Lung microvascular endothelial cell (primary cell): ENCODE data around the gene CTDP1. TPM values are rescaled to one million over a fixed set of nuclear protein-coding genes. Genes with fewer than 3 reads are reported as not detected.
A peak's percentile ranks its signal among the peaks of the same experiment; 100 is the strongest.

Experiments
- DNase-seq, 2 donors: peaks; one replicate each; pipeline versions ENCODE4 v3.0.0 to v3.0.0-alpha.2; 2010; ENCODE audit warnings: low read depth in 2 of 2
- total RNA-seq: library from RNA; depleted of rRNA; stranded (reverse); fragments of >200 nt; gene quantifications from 2 replicates; pipeline ENCODE4 v1.2.1, GENCODE V29; 2014

The CTDP1 gene
- total RNA-seq, 1 donor from 2014 or later, result 25.0 TPM

GRCh38 chr18:79780547-79780946 is 100.9 kb downstream of the CTDP1 start:
- DNase-seq, result no peak

- DNase-seq, result no peak
Observed at GRCh38 chr18:79781331-79781941, 101.8 kb downstream of the CTDP1 start.

DNA sequence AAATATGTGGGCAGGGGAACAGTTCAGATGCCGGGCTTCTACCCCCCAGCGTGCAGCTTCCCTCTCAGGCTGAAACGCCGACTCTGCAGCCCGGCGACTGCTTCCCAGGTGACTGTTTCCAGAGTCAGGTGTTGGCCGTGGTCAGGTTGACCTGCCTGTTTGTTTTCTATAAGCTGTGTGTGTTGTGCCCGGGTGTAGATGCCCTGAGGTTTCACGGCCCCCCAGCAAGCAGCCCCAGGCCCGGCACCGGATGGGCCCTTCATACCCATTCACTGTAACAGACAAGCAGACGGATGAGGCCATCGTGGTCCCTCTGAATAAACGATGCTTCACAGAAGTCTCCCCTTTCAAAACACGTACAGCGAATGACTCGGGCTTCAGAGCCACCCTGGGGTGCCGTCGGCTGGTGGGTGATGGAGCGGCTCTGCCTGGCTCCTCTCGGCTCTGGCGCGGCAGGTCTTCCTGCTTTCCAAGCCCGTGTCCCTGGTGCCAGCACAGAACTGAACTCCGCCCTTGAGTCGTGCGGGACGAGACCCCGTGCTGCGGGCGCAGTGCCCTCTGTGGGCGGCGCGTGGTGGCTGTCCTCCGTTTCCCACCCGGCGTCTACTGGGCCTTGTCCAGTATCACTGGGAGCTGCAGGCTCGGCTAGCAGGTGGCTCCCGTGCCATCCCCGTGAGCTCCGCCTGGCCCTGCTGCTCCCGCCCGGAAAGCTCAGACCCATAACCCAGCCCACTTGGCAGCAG is 103.1 kb downstream of the CTDP1 start:
- DNase-seq, result no peak

DNA sequence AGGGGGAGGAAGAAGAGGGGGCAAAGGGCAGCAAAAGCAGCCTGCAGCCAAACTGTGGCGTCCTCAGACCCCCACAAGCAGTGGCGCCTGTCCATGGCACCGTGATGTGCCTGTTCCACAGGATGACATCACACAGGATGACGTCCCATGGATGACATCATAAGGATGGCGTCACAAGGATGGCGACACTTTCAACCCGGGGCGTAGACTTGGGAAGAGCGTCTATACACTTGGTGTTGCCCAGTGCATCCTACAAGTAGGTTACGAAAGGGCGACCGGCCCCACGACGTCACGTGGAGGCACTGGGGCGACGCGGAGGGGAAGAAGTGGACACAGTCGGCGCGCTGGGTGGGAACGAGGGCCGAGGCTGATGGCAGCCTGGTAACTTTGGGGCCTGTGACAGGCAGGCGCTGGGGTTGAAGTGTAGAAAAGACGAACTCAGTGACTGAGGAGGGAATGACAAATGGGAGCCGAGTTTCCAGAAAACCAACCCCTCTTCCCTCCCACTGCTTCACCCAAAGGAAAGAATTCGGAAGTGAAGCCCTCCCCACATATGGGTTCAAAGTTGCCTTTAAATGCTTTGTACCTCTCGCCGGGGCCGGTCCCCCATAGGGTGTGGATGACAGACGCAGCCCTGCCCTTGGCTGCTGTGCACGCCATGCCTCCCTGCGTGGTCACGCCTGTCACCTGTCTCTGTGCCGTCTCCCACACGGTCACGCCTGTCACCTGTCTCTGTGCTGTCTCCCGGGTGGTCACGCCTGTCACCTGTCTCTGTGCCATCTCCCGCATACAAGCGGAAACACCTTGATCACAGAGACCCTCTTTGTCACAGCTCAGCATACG is 104.7 kb downstream of the CTDP1 start:
- no peak for DNase-seq

DNA sequence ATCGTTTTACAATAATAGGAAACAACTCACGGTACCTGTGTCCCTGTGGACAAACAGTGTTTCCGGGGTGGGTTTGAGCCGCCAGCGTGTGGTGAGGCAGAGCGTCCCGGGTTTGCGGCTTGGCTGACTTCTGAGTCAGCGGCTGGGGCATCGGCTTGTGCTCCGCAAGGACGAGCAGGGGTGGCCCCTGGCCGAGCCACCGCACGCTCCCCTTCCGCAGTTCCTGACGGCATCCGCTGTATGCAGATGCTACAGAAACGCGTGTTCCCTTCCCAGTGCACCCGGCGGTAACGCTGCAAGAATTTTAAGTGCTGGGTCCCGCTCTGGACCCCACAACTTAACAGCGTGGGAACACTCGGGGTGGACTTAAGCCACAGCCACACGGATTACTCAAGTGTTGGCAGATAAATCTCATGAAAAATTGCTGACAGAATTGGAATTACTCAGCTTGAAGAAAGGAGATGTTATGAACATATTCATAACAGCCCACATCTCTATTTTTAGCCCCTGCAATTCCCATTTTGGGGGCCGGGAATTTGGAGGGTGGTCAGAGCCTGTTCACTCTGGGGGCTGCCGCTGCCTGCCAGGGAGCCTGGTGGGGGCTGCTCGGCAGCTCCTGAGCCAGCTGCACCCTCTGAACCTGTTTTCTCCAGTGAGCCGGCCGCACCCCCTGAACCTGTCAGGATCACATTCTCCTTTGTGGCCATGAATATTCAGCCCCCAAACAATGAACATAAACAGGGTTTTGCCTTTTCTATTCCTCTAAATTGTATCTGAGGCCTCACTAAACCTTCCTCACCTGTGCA is 105.6 kb downstream of the CTDP1 start:
- DNase-seq, result no peak

- no peak for DNase-seq
Observed at GRCh38 chr18:79785831-79786230, 106.2 kb downstream of the CTDP1 start.

GRCh38 chr18:79786304-79786703 is 106.7 kb downstream of the CTDP1 start:
- no peak for DNase-seq

- no peak for DNase-seq
Observed at GRCh38 chr18:79786786-79787526, 107.4 kb downstream of the CTDP1 start.

DNA sequence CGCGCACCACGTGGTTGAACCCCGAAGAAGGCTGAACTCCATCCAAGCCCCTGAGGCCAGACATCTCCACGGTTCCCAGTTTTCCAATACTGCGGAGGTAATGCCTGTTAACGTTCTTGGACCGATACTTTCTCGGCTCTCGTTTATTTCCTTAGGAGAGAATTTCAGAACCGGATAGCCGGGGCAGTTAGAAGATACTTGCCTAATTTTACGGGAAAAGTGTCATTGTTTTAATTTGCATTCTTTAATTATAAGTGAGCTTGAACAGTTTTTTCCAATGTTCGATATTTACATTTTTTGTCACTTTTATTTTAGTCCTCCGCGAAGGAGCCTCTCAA is 107.9 kb downstream of the CTDP1 start:
- no peak for DNase-seq

DNA sequence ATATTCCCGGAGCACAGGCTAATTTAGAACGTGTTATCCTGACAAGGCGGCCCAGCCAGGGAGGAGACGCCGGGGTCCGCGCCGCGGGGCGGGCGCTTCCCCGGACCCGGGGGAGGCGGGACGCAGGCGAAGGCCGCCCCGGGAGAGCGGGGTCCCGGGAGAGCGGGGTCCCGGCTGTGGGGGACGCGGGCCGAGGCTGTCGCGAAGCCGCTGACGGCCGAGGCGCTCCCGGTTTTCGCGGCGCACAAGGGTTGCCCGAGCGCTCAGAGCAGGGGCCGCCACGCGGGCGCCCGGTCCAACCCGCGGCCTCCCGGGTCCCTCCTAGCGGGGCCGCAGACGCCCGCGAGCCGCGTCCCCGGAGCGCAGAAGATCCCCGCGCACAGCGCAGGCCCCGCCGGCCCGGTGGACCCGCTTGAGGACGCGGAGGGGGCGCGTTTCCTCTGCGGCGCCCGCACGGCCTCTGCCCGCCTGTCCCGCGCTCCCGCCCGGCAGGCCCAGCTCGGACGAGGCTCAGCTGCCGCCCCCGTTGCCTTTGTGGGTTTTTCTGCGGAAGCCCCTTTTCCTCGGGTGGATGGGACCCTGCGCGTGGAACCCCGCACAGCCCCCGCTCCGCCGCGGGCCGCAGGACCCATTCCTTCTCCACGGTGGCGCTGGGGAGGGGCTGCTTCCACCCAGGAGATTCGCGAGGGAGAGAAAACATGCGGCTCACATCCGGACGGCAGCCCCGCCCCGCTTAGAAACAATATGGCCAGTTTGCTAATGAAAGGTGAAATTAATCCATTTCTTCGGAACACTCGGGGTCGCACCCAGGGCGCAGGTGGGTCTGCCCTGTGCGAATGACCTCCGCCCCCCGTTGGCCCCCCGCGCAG is 108.5 kb downstream of the CTDP1 start:
- DNase-seq, result no peak

DNA sequence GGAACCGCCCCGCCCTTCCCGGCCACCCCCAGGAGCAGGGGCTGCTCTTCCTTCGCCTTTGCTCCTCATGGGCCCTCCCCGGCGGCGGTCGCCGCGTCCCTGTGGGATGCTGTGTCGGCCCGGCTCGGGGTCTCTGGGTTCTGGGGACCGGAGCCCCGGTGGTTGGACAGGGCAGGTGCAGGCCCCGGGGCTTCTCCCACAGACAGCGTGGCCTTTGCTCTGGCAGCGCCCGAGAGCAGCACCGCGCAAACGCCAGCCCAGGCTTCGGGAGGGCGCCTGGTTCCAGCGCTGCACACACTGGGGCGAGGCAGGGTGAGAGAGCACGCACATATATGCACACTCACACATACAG is 109.1 kb downstream of the CTDP1 start:
- no peak for DNase-seq

- no peak for DNase-seq
Observed at GRCh38 chr18:79789091-79789891, 109.7 kb downstream of the CTDP1 start.

GRCh38 chr18:79789901-79790890 is 110.6 kb downstream of the CTDP1 start:
- DNase-seq, result no peak

GRCh38 chr18:79790996-79791972 is 111.7 kb downstream of the CTDP1 start:
- peak; percentile 77 for DNase-seq

DNA sequence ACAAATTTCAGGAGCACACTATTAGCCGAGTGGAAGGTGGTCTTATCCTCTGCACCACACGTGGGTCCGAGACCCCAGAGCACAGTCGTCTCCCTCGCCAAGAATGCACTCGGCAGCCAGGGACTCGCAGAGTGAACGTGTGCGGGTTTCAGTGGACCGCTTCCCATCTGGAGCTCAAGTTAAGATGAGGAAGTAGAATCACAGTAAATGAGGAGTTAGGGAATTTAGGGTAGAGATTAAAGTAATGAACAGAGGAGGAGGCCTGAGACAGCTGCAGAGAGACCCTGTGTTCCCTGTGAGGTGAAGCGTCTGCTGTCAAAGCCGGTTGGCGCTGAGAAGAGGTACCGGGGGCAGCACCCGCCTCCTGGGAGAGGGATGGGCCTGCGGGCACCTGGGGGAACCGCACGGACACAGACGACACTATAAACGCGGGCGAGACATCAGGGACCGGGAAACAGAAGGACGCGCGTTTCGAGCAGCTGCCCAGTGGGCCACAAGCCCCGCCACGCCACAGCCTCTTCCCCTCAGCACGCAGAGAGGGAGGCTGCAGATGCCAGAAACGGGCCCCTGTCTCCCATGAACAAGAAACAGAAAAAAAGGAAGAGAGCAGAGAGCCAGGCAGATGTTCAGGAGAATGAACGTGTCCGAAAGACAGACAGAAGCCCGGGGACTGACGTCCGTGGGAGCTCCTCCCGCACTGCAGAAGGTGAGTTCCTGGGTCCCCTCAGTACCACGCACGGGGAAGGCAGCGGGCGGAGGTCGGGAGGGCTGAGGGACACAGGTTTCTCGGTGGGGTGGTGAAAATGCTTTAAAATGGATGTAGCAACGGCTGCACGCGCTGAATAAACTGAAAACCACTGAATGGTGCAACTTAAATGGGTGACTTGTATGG is 112.7 kb downstream of the CTDP1 start:
- DNase-seq, result no peak

DNA sequence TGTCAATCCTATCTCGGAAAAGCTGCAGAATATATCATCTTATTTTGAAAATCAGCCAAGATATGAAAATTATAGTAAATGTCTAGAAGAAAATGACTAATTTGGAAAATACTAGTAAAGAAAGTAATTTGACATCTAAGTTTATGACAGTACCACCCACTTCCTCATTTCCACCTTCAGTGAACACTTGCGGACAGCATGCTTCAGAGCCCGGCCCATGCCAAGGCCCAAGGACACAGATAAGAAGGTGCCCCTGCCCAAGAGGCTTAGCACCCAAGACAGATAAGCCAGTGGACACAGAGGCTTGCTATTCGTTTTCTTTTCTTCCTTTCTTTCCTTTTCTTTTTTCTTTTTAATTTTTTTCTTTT is 113.4 kb downstream of the CTDP1 start:
- no peak for DNase-seq
